Smooth muscle cell (in vitro differentiated cells): ENCODE measurements around the gene LYRM4. TPM values are rescaled to one million over a fixed set of nuclear protein-coding genes. Genes with fewer than 3 reads are reported as not detected.

Experiments used
- DNase-seq: peaks from one replicate; lab custom pipeline; 2025; ENCODE audit not compliant: unreplicated experiment; lab: John Stamatoyannopoulos, UW
- H2AFZ ChIP-seq: fragments of 200-600 bp; sonication (generic); 2 replicates; pipeline ENCODE4 v1.6.0; 2016; ENCODE audit warnings: antibody characterized with exemption, low read depth, mild to moderate bottlenecking
- H3F3A ChIP-seq: fragments of 200-600 bp; sonication (generic); 2 replicates; pipeline ENCODE4 v1.6.0; 2017; ENCODE audit warnings: antibody characterized with exemption, low read depth
- H3K27ac ChIP-seq: fragments of 200-600 bp; sonication (generic); 2 replicates; pipeline ENCODE4 v1.5.1; 2016; ENCODE audit warnings: low read depth, mild to moderate bottlenecking
- H3K27me3 ChIP-seq: fragments of 200-600 bp; sonication (generic); 2 replicates; pipeline ENCODE4 v1.6.1; 2016; ENCODE audit warnings: low read depth, mild to moderate bottlenecking
- H3K36me3 ChIP-seq: fragments of 200-600 bp; sonication (generic); 2 replicates; pipeline ENCODE4 v1.5.1; 2016; ENCODE audit warnings: low read depth
- H3K4me1 ChIP-seq: fragments of 200-600 bp; sonication (generic); 2 replicates; pipeline ENCODE4 v1.5.1; 2016; ENCODE audit warnings: low read depth
- H3K4me2 ChIP-seq: fragments of 200-600 bp; sonication (generic); 2 replicates; pipeline ENCODE4 v1.6.0; 2016; ENCODE audit warnings: mild to moderate bottlenecking
- H3K4me3 ChIP-seq: fragments of 200-600 bp; sonication (generic); 2 replicates; pipeline ENCODE4 v1.5.1; 2016; ENCODE audit warnings: mild to moderate bottlenecking
- H3K79me2 ChIP-seq: fragments of 200-600 bp; sonication (generic); 2 replicates; pipeline ENCODE4 v1.6.0; 2016; ENCODE audit warnings: low read depth, mild to moderate bottlenecking
- H3K9ac ChIP-seq: fragments of 200-600 bp; sonication (generic); 2 replicates; pipeline ENCODE4 v1.6.0; 2016; ENCODE audit warnings: low read depth
- H3K9me3 ChIP-seq: fragments of 200-600 bp; sonication (generic); replicated peaks from 2 replicates; pipeline ENCODE4 v1.5.1; 2016; ENCODE audit warnings: low read depth
- H4K20me1 ChIP-seq: fragments of 200-600 bp; sonication (generic); 2 replicates; pipeline ENCODE4 v1.6.0; 2016; ENCODE audit warnings: low read depth
- WGBS: methylation state at CpG from one replicate; pipeline ENCODE4 v1.1.7; 2016; ENCODE audit warnings: low lambda C conversion rate; 5-methylcytosine and 5-hydroxymethylcytosine counted together
- polyA plus RNA-seq: library from polyadenylated mRNA; unstranded; fragments of >200 nt; fragmentation: Nextera tagmentation; extraction: Ambion mirVana; gene quantifications from 2 replicates; pipeline ENCODE4 v1.2.1, GENCODE V29; 2016
- total RNA-seq: library from RNA; depleted of rRNA; stranded (reverse); fragments of >200 nt; gene quantifications from 2 replicates; pipeline ENCODE4 v1.2.3, GENCODE V29; 2014
- TF ChIP-seq, protein P1 (sequence below): fragments of 200-600 bp; sonication (generic); IDR thresholded peaks from 2 replicates; pipeline ENCODE4 v1.5.1; 2017; ENCODE audit warnings: borderline replicate concordance, mild to moderate bottlenecking, antibody characterized with exemption; ENCODE audit not compliant: insufficient read depth, poor library complexity, severe bottlenecking

LYRM4 gene
- total and polyA plus RNA-seq, 2 experiments from 2014 or later: 26.1 to 27.1 TPM

DNA sequence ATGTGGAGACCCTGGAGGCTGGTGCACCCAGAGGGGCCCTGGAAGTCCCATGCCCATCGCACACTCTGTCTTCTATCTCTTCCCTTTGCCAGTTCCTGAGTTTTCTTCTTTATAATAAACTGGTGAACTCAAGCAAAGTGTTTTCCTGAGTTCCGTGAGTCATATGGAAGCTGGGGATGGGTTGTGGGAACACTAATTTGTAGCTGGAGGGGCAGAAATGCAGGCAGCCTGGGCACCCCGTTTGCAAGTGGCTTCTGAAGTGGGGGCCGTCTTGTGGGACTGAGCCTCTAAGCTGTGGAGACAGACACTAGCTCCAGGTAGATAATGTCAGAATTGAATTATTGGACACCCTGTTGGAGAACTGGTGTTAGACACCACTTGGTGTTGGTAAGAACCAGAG is 178.8 kb downstream of the LYRM4 start:
- TF ChIP-seq, protein P1, sequence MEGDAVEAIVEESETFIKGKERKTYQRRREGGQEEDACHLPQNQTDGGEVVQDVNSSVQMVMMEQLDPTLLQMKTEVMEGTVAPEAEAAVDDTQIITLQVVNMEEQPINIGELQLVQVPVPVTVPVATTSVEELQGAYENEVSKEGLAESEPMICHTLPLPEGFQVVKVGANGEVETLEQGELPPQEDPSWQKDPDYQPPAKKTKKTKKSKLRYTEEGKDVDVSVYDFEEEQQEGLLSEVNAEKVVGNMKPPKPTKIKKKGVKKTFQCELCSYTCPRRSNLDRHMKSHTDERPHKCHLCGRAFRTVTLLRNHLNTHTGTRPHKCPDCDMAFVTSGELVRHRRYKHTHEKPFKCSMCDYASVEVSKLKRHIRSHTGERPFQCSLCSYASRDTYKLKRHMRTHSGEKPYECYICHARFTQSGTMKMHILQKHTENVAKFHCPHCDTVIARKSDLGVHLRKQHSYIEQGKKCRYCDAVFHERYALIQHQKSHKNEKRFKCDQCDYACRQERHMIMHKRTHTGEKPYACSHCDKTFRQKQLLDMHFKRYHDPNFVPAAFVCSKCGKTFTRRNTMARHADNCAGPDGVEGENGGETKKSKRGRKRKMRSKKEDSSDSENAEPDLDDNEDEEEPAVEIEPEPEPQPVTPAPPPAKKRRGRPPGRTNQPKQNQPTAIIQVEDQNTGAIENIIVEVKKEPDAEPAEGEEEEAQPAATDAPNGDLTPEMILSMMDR: no peak
- WGBS: 79% methylated on average over 4 of the region's 4 CpGs
- no peaks in the 10 kb centered on the region for H3K79me2 ChIP-seq
- peaks cover 13% of the 10 kb centered on the region for H3F3A ChIP-seq
- no peak for DNase-seq
- peak overlapping the region; percentile 15 for H3K9ac ChIP-seq
- H3K4me3 ChIP-seq: no peak overlapping the region
- peaks cover 4% of the 10 kb centered on the region for H3K4me1 ChIP-seq
- peaks cover 10% of the 10 kb centered on the region for H3K27me3 ChIP-seq
- H3K9me3 ChIP-seq: no peaks in the 10 kb centered on the region
- peak overlapping the region; percentile 72 for H3K27ac ChIP-seq
- H3K4me2 ChIP-seq: no peak overlapping the region
- no peaks in the 10 kb centered on the region for H3K36me3 ChIP-seq
- H2AFZ ChIP-seq: no peak overlapping the region
- H4K20me1 ChIP-seq: no peaks in the 10 kb centered on the region

DNA sequence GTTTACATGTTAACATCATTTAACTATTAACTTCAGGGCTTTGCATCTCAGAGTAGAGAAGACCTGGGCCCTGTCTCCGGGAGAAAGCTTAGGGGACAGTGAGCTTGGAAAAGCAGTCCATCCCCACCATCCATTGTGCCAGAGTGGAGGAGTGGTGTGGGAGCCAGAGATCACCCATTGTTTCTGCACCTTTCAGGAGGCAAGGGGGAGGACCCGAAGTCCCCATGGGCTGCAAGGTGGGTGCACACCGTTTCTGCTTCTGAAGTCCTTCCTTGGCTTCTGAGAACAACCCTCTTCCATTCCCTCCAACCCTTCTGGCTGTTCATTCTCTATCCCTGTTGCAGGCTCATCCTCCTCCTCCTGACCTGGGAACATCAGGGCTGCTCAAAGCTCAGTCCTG is 179.6 kb downstream of the LYRM4 start:
- 98% methylated on average over 3 of the region's 3 CpGs for WGBS
- Histone ChIP-seq H3K9ac (no peak overlapping the region), H3K9me3 (no peaks in the 10 kb centered on the region), H3K4me3 (no peak overlapping the region), H2AFZ (no peak overlapping the region), H3K27me3 (peaks cover 3% of the 10 kb centered on the region), H3K79me2 (no peaks in the 10 kb centered on the region), H3K4me2 (no peak overlapping the region), H3K4me1 (peaks cover 3% of the 10 kb centered on the region), H3K36me3 (no peaks in the 10 kb centered on the region), H3F3A (peaks cover 13% of the 10 kb centered on the region), H4K20me1 (no peaks in the 10 kb centered on the region), H3K27ac (no peak overlapping the region)
- DNase-seq: no peak
- TF ChIP-seq, protein P1: no peak

DNA sequence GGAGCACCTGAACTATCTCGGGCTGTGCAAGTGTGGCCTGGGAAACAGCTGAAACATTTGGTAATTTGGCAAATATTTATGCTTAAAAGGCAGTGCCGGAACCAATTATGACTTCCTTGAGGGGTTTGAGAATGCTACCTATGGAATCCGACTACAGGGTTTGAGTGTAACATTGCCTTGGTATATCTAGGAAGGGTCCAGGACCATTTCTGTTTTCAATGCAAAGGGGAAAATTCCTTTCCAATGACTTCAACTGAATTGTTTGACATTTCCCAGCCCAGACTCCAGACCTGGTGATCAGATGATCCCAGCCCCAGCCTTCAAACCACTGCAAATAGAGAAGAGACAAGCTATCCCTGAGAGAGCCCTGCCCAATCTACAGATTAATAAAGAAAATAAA is 180.2 kb downstream of the LYRM4 start:
- no peaks in the 10 kb centered on the region for H3K4me1 ChIP-seq
- no peaks in the 10 kb centered on the region for H3K9me3 ChIP-seq
- no peak overlapping the region for H2AFZ ChIP-seq
- no peak overlapping the region for H3K4me3 ChIP-seq
- DNase-seq: no peak
- H3K27me3 ChIP-seq: no peaks in the 10 kb centered on the region
- TF ChIP-seq, protein P1: no peak
- no peak overlapping the region for H3K4me2 ChIP-seq
- H3K9ac ChIP-seq: no peak overlapping the region
- no peak overlapping the region for H3K27ac ChIP-seq
- H3K36me3 ChIP-seq: no peaks in the 10 kb centered on the region
- 77% methylated on average over 3 of the region's 3 CpGs for WGBS
- peaks cover 13% of the 10 kb centered on the region for H3F3A ChIP-seq
- no peaks in the 10 kb centered on the region for H3K79me2 ChIP-seq
- H4K20me1 ChIP-seq: no peaks in the 10 kb centered on the region

DNA sequence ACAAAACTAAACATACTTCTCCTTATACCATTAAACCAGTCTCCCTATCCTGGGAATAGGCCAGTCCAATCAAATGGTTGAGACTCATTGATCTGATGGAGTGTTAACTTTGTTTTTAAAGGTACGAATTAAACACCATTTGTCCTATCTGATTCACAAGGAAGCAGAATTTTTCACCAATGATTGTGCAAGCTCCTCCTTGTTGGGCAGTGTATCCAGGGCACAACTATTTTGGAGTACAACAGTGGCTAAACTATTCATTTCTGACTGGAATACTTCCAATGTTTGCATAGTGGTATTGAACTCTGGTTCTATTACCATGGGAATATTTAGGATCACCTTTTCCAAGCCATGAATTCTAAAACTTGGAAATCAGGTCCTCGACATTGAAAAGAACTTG is 181.1 kb downstream of the LYRM4 start:
- no peak overlapping the region for H3K9ac ChIP-seq
- no peaks in the 10 kb centered on the region for H3K36me3 ChIP-seq
- no peak for DNase-seq
- H3F3A ChIP-seq: peaks cover 13% of the 10 kb centered on the region
- no peaks in the 10 kb centered on the region for H3K9me3 ChIP-seq
- WGBS: 98% methylated on average over 2 of the region's 2 CpGs
- H3K4me2 ChIP-seq: no peak overlapping the region
- no peaks in the 10 kb centered on the region for H4K20me1 ChIP-seq
- no peak overlapping the region for H3K4me3 ChIP-seq
- H2AFZ ChIP-seq: no peak overlapping the region
- no peaks in the 10 kb centered on the region for H3K4me1 ChIP-seq
- TF ChIP-seq, protein P1: no peak
- no peaks in the 10 kb centered on the region for H3K79me2 ChIP-seq
- no peak overlapping the region for H3K27ac ChIP-seq
- H3K27me3 ChIP-seq: no peaks in the 10 kb centered on the region
